Measurements from ENCODE around the gene EOGT.

The EOGT gene

GRCh38 chr3:69013253-69014021 is at the start of gene EOGT:
TSS of gene EOGT (minus strand) at chr3:69013684. CDS start at chr3:69009846, 3,838 bp downstream.
- peak; percentile 63 to 73 (median 66) for DNase-seq (ENCODE audit: low read depth in 3 of 3)

- DNase-seq (ENCODE audit: low read depth in 3 of 3) = no peak
Observed at GRCh38 chr3:69059688-69060087, 46.2 kb upstream of the EOGT start.

- DNase-seq (ENCODE audit: low read depth in 3 of 3) = no peak
Observed at GRCh38 chr3:69058947-69059224, 45.4 kb upstream of the EOGT start.

GRCh38 chr3:69058180-69058946 is 44.9 kb upstream of the EOGT start:
- DNase-seq (ENCODE audit: low read depth in 3 of 3) = no peak

GRCh38 chr3:69052472-69052898 is 39.0 kb upstream of the EOGT start:
- no peak for DNase-seq (ENCODE audit: low read depth in 3 of 3)

GRCh38 chr3:69051756-69052471 is 38.4 kb upstream of the EOGT start, which contains the start of gene TMF1:
TSS of gene TMF1 (minus strand) at chr3:69052333. CDS start at chr3:69052086, 247 bp downstream.
- DNase-seq (ENCODE audit: low read depth in 3 of 3) = peak; percentile 93 to 96 (median 95)

GRCh38 chr3:69048990-69049389 is 35.5 kb upstream of the EOGT start:
- no peak for DNase-seq (ENCODE audit: low read depth in 3 of 3)

GRCh38 chr3:69044608-69045007 is 31.1 kb upstream of the EOGT start:
- DNase-seq (ENCODE audit: low read depth in 3 of 3) = no peak

- DNase-seq (ENCODE audit: low read depth in 3 of 3) = no peak
Observed at GRCh38 chr3:69033470-69033869, 20.0 kb upstream of the EOGT start.

GRCh38 chr3:69032737-69033136 is 19.3 kb upstream of the EOGT start:
- DNase-seq (ENCODE audit: low read depth in 3 of 3) = no peak

- no peak for DNase-seq (ENCODE audit: low read depth in 3 of 3)
Observed at GRCh38 chr3:69032142-69032541, 18.7 kb upstream of the EOGT start.

GRCh38 chr3:69031635-69032034 is 18.2 kb upstream of the EOGT start:
- no peak for DNase-seq (ENCODE audit: low read depth in 3 of 3)

- DNase-seq (ENCODE audit: low read depth in 3 of 3) = no peak
Observed at GRCh38 chr3:69020857-69021256, 7.4 kb upstream of the EOGT start.

GRCh38 chr3:69020424-69020823 is 6.9 kb upstream of the EOGT start:
- no peak for DNase-seq (ENCODE audit: low read depth in 3 of 3)

- DNase-seq (ENCODE audit: low read depth in 3 of 3) = no peak
Observed at GRCh38 chr3:69016901-69017300, 3.4 kb upstream of the EOGT start.

GRCh38 chr3:69016102-69016501 is 2.6 kb upstream of the EOGT start:
- DNase-seq (ENCODE audit: low read depth in 3 of 3) = no peak

GRCh38 chr3:69014022-69014580 is 617 bp upstream of the EOGT start:
- no peak for DNase-seq (ENCODE audit: low read depth in 3 of 3)

GRCh38 chr3:69012800-69013252 is 658 bp downstream of the EOGT start:
- DNase-seq (ENCODE audit: low read depth in 3 of 3) = no peak

- no peak for DNase-seq (ENCODE audit: low read depth in 3 of 3)
Observed at GRCh38 chr3:69012100-69012799, 1.2 kb downstream of the EOGT start.

- no peak for DNase-seq (ENCODE audit: low read depth in 3 of 3)
Observed at GRCh38 chr3:69011096-69011730, 2.3 kb downstream of the EOGT start.
